T47D (cell line): ENCODE measurements around the gene KCNQ4.

Source experiments
- DNase-seq, 2 experiments: peaks; one replicate each; pipeline versions ENCODE4 v3.0.0 to v3.0.0-alpha.2; 2011 to 2012; ENCODE audit warnings: low read depth in 1 of 2, low spot score in 1 of 2
- JUND ChIP-seq: IDR thresholded peaks from 2 replicates; pipeline ENCODE4 v1.6.1; 2012; ENCODE audit warnings: low read depth
- in situ Hi-C: cut with HindIII; loops from 2 replicates; pipeline ENCODE4 v1.10.0; 2016; ENCODE audit warnings: low sequenced_read_pairs, low pct_unique_long_range_greater_than_20kb

The KCNQ4 gene

GRCh38 chr1:40746344-40747090, 37.1 kb upstream of the KCNQ4 start:
- in situ Hi-C loops, result no loop called here
- TF ChIP-seq JUND, result no peak

GRCh38 chr1:40748841-40749718, 34.5 kb upstream of the KCNQ4 start:
- DNase-seq, result no peak
- in situ Hi-C loops, result no loop called here
- no peak for TF ChIP-seq JUND

More at GRCh38 chr1:40746344-40747090, 37.1 kb upstream of the KCNQ4 start:
- no peak for DNase-seq

GRCh38 chr1:40749817-40750216, 33.8 kb upstream of the KCNQ4 start:
- in situ Hi-C loops, result no loop called here
- TF ChIP-seq JUND, result no peak

GRCh38 chr1:40750451-40750908, 33.1 kb upstream of the KCNQ4 start:
- no peak for DNase-seq
- no peak for TF ChIP-seq JUND
- in situ Hi-C loops, result no loop called here

More at GRCh38 chr1:40749817-40750216, 33.8 kb upstream of the KCNQ4 start:
- no peak for DNase-seq

GRCh38 chr1:40751802-40752201, 31.8 kb upstream of the KCNQ4 start:
- no peak for TF ChIP-seq JUND
- DNase-seq, result no peak
- in situ Hi-C loops, result no loop called here

GRCh38 chr1:40753142-40753882, 30.3 kb upstream of the KCNQ4 start:
- TF ChIP-seq JUND, result no peak
- no peak for DNase-seq
- in situ Hi-C loops, result no loop called here

GRCh38 chr1:40754201-40754600, 29.4 kb upstream of the KCNQ4 start:
- TF ChIP-seq JUND, result no peak
- DNase-seq, result no peak
- in situ Hi-C loops, result no loop called here

GRCh38 chr1:40755067-40755466, 28.5 kb upstream of the KCNQ4 start:
- DNase-seq, result no peak
- in situ Hi-C loops, result no loop called here
- no peak for TF ChIP-seq JUND

- in situ Hi-C loops, result no loop called here
- no peak for TF ChIP-seq JUND
- no peak for DNase-seq
Measured at GRCh38 chr1:40756523-40756922, 27.1 kb upstream of the KCNQ4 start.

- DNase-seq, result no peak
- in situ Hi-C loops, result no loop called here
- no peak for TF ChIP-seq JUND
Measured at GRCh38 chr1:40757084-40757483, 26.5 kb upstream of the KCNQ4 start.

- in situ Hi-C loops, result no loop called here
- TF ChIP-seq JUND, result no peak
- DNase-seq, result no peak
Measured at GRCh38 chr1:40758004-40758403, 25.6 kb upstream of the KCNQ4 start.

GRCh38 chr1:40758578-40759343, 24.8 kb upstream of the KCNQ4 start:
- DNase-seq, result no peak
- no peak for TF ChIP-seq JUND
- in situ Hi-C loops, result no loop called here
